Measurements from ENCODE around the gene PLCL2.
A peak's percentile ranks its signal among the peaks of the same experiment; 100 is the strongest.

The PLCL2 gene

GRCh38 chr3:17014709-17015108 lies 130.0 kb downstream of the PLCL2 start:
- peaks cover 25 to 35% of the 10 kb centered on the region in 2 donors for H3K4me1 ChIP-seq (ENCODE audit: control insufficient read depth in 1 of 2, insufficient read depth in 2 of 2, low read length in 2 of 2)
- H3K9ac ChIP-seq (ENCODE audit: low read depth in 1 of 2, low read length in 2 of 2) = peak overlapping the region in 1 of 2 donors; percentile 24
- H3K27ac ChIP-seq (ENCODE audit: low read depth, low read length) = peak overlapping the region; percentile 35
- H3K27me3 ChIP-seq (ENCODE audit: control insufficient read depth in 1 of 2, insufficient read depth in 2 of 2, low read length in 2 of 2) = no peaks in the 10 kb centered on the region
- H3K36me3 ChIP-seq (ENCODE audit: control insufficient read depth in 1 of 2, insufficient read depth in 2 of 2, low read length in 2 of 2) = peaks cover 6 to 10% of the 10 kb centered on the region in 2 donors
- peak overlapping the region; percentile 51 to 65 for H3K4me3 ChIP-seq (ENCODE audit: low read depth in 1 of 2, low read length in 2 of 2)
- no peaks in the 10 kb centered on the region for H3K9me3 ChIP-seq (ENCODE audit: control insufficient read depth in 1 of 2, low read length in 2 of 2)

GRCh38 chr3:17021614-17022013 lies 136.9 kb downstream of the PLCL2 start:
- peaks cover 0 to 7% of the 10 kb centered on the region in 2 donors for H3K4me1 ChIP-seq (ENCODE audit: control insufficient read depth in 1 of 2, insufficient read depth in 2 of 2, low read length in 2 of 2)
- H3K27me3 ChIP-seq (ENCODE audit: control insufficient read depth in 1 of 2, insufficient read depth in 2 of 2, low read length in 2 of 2) = no peaks in the 10 kb centered on the region
- H3K9ac ChIP-seq (ENCODE audit: low read depth in 1 of 2, low read length in 2 of 2) = no peak overlapping the region
- H3K27ac ChIP-seq (ENCODE audit: low read depth, low read length) = no peak overlapping the region
- H3K4me3 ChIP-seq (ENCODE audit: low read depth in 1 of 2, low read length in 2 of 2) = no peak overlapping the region
- H3K36me3 ChIP-seq (ENCODE audit: control insufficient read depth in 1 of 2, insufficient read depth in 2 of 2, low read length in 2 of 2) = peaks cover 0 to under 1% of the 10 kb centered on the region in 2 donors
- no peaks in the 10 kb centered on the region for H3K9me3 ChIP-seq (ENCODE audit: control insufficient read depth in 1 of 2, low read length in 2 of 2)

- Histone ChIP-seq H3K27ac (ENCODE audit: low read depth, low read length) (no peak overlapping the region), H3K9ac (ENCODE audit: low read depth in 1 of 2, low read length in 2 of 2) (no peak overlapping the region), H3K27me3 (ENCODE audit: control insufficient read depth in 1 of 2, insufficient read depth in 2 of 2, low read length in 2 of 2) (no peaks in the 10 kb centered on the region), H3K4me3 (ENCODE audit: low read depth in 1 of 2, low read length in 2 of 2) (no peak overlapping the region), H3K36me3 (ENCODE audit: control insufficient read depth in 1 of 2, insufficient read depth in 2 of 2, low read length in 2 of 2) (no peaks in the 10 kb centered on the region), H3K4me1 (ENCODE audit: control insufficient read depth in 1 of 2, insufficient read depth in 2 of 2, low read length in 2 of 2) (peaks cover 0 to 7% of the 10 kb centered on the region in 2 donors), H3K9me3 (ENCODE audit: control insufficient read depth in 1 of 2, low read length in 2 of 2) (no peaks in the 10 kb centered on the region)
These were observed 138.4 kb downstream of the PLCL2 start for GRCh38 chr3:17023006-17023664.

GRCh38 chr3:17025594-17026139 lies 140.9 kb downstream of the PLCL2 start:
- H3K36me3 ChIP-seq (ENCODE audit: control insufficient read depth in 1 of 2, insufficient read depth in 2 of 2, low read length in 2 of 2) = no peaks in the 10 kb centered on the region
- H3K9me3 ChIP-seq (ENCODE audit: control insufficient read depth in 1 of 2, low read length in 2 of 2) = no peaks in the 10 kb centered on the region
- H3K27ac ChIP-seq (ENCODE audit: low read depth, low read length) = no peak overlapping the region
- H3K9ac ChIP-seq (ENCODE audit: low read depth in 1 of 2, low read length in 2 of 2) = no peak overlapping the region
- H3K4me3 ChIP-seq (ENCODE audit: low read depth in 1 of 2, low read length in 2 of 2) = no peak overlapping the region
- H3K4me1 ChIP-seq (ENCODE audit: control insufficient read depth in 1 of 2, insufficient read depth in 2 of 2, low read length in 2 of 2) = peaks cover 0 to 17% of the 10 kb centered on the region in 2 donors
- H3K27me3 ChIP-seq (ENCODE audit: control insufficient read depth in 1 of 2, insufficient read depth in 2 of 2, low read length in 2 of 2) = no peaks in the 10 kb centered on the region

GRCh38 chr3:17027318-17027717 lies 142.6 kb downstream of the PLCL2 start:
- no peak overlapping the region for H3K27ac ChIP-seq (ENCODE audit: low read depth, low read length)
- peaks cover 0 to 17% of the 10 kb centered on the region in 2 donors for H3K4me1 ChIP-seq (ENCODE audit: control insufficient read depth in 1 of 2, insufficient read depth in 2 of 2, low read length in 2 of 2)
- no peak overlapping the region for H3K4me3 ChIP-seq (ENCODE audit: low read depth in 1 of 2, low read length in 2 of 2)
- H3K9ac ChIP-seq (ENCODE audit: low read depth in 1 of 2, low read length in 2 of 2) = no peak overlapping the region
- H3K27me3 ChIP-seq (ENCODE audit: control insufficient read depth in 1 of 2, insufficient read depth in 2 of 2, low read length in 2 of 2) = no peaks in the 10 kb centered on the region
- H3K9me3 ChIP-seq (ENCODE audit: control insufficient read depth in 1 of 2, low read length in 2 of 2) = no peaks in the 10 kb centered on the region
- H3K36me3 ChIP-seq (ENCODE audit: control insufficient read depth in 1 of 2, insufficient read depth in 2 of 2, low read length in 2 of 2) = no peaks in the 10 kb centered on the region

GRCh38 chr3:17028363-17028762 lies 143.6 kb downstream of the PLCL2 start:
- no peak overlapping the region for H3K4me3 ChIP-seq (ENCODE audit: low read depth in 1 of 2, low read length in 2 of 2)
- H3K27ac ChIP-seq (ENCODE audit: low read depth, low read length) = no peak overlapping the region
- no peaks in the 10 kb centered on the region for H3K9me3 ChIP-seq (ENCODE audit: control insufficient read depth in 1 of 2, low read length in 2 of 2)
- H3K4me1 ChIP-seq (ENCODE audit: control insufficient read depth in 1 of 2, insufficient read depth in 2 of 2, low read length in 2 of 2) = peaks cover 0 to 10% of the 10 kb centered on the region in 2 donors
- no peaks in the 10 kb centered on the region for H3K27me3 ChIP-seq (ENCODE audit: control insufficient read depth in 1 of 2, insufficient read depth in 2 of 2, low read length in 2 of 2)
- H3K9ac ChIP-seq (ENCODE audit: low read depth in 1 of 2, low read length in 2 of 2) = no peak overlapping the region
- H3K36me3 ChIP-seq (ENCODE audit: control insufficient read depth in 1 of 2, insufficient read depth in 2 of 2, low read length in 2 of 2) = no peaks in the 10 kb centered on the region

GRCh38 chr3:17030438-17030837 lies 145.7 kb downstream of the PLCL2 start:
- peaks cover 0 to 10% of the 10 kb centered on the region in 2 donors for H3K4me1 ChIP-seq (ENCODE audit: control insufficient read depth in 1 of 2, insufficient read depth in 2 of 2, low read length in 2 of 2)
- H3K36me3 ChIP-seq (ENCODE audit: control insufficient read depth in 1 of 2, insufficient read depth in 2 of 2, low read length in 2 of 2) = no peaks in the 10 kb centered on the region
- H3K27me3 ChIP-seq (ENCODE audit: control insufficient read depth in 1 of 2, insufficient read depth in 2 of 2, low read length in 2 of 2) = no peaks in the 10 kb centered on the region
- H3K27ac ChIP-seq (ENCODE audit: low read depth, low read length) = no peak overlapping the region
- no peaks in the 10 kb centered on the region for H3K9me3 ChIP-seq (ENCODE audit: control insufficient read depth in 1 of 2, low read length in 2 of 2)
- no peak overlapping the region for H3K9ac ChIP-seq (ENCODE audit: low read depth in 1 of 2, low read length in 2 of 2)
- H3K4me3 ChIP-seq (ENCODE audit: low read depth in 1 of 2, low read length in 2 of 2) = no peak overlapping the region

GRCh38 chr3:17030956-17031652 lies 146.3 kb downstream of the PLCL2 start:
- Histone ChIP-seq H3K4me3 (ENCODE audit: low read depth in 1 of 2, low read length in 2 of 2) (no peak overlapping the region), H3K9me3 (ENCODE audit: control insufficient read depth in 1 of 2, low read length in 2 of 2) (no peaks in the 10 kb centered on the region), H3K27ac (ENCODE audit: low read depth, low read length) (no peak overlapping the region), H3K9ac (ENCODE audit: low read depth in 1 of 2, low read length in 2 of 2) (no peak overlapping the region), H3K36me3 (ENCODE audit: control insufficient read depth in 1 of 2, insufficient read depth in 2 of 2, low read length in 2 of 2) (no peaks in the 10 kb centered on the region), H3K4me1 (ENCODE audit: control insufficient read depth in 1 of 2, insufficient read depth in 2 of 2, low read length in 2 of 2) (peaks cover 0 to 10% of the 10 kb centered on the region in 2 donors), H3K27me3 (ENCODE audit: control insufficient read depth in 1 of 2, insufficient read depth in 2 of 2, low read length in 2 of 2) (no peaks in the 10 kb centered on the region)

- Histone ChIP-seq H3K27me3 (ENCODE audit: control insufficient read depth in 1 of 2, insufficient read depth in 2 of 2, low read length in 2 of 2) (no peaks in the 10 kb centered on the region), H3K9ac (ENCODE audit: low read depth in 1 of 2, low read length in 2 of 2) (no peak overlapping the region), H3K9me3 (ENCODE audit: control insufficient read depth in 1 of 2, low read length in 2 of 2) (no peaks in the 10 kb centered on the region), H3K4me3 (ENCODE audit: low read depth in 1 of 2, low read length in 2 of 2) (no peak overlapping the region), H3K27ac (ENCODE audit: low read depth, low read length) (no peak overlapping the region), H3K4me1 (ENCODE audit: control insufficient read depth in 1 of 2, insufficient read depth in 2 of 2, low read length in 2 of 2) (peaks cover 0 to 13% of the 10 kb centered on the region in 2 donors), H3K36me3 (ENCODE audit: control insufficient read depth in 1 of 2, insufficient read depth in 2 of 2, low read length in 2 of 2) (no peaks in the 10 kb centered on the region)
These were observed 147.8 kb downstream of the PLCL2 start for GRCh38 chr3:17032407-17033034.
